HCT116 (cell line): ENCODE data around the gene DCAF11. TPM values are rescaled to one million over a fixed set of nuclear protein-coding genes. Genes with fewer than 3 reads are reported as not detected.

Experiments
- ATAC-seq: fragments of 200-7000 bp; cut with Tn5 transposase; 2 replicates; pipeline ENCODE4 v1.9.1; 2020; ENCODE audit warnings: mild to moderate bottlenecking, moderate library complexity
- BruUV-seq: library from RNA; stranded (reverse); fragments of 400-500 nt; replicated peaks from 2 replicates; lab custom pipeline; 2021; lab: Mats Ljungman, UMichigan
- CTCF ChIA-PET: fragments of 300-600 bp; sonication (Branson Sonifier 250); formaldehyde crosslinking; loops from one replicate; lab custom pipeline; 2021; ENCODE audit warnings: antibody characterized with exemption; lab: Charles Lee
- POLR2A ChIA-PET: fragments of 300-600, 350-600 bp; sonication (Branson Sonifier 250); formaldehyde crosslinking; loops from one replicate; lab custom pipeline; 2021; ENCODE audit warnings: antibody characterized with exemption; lab: Charles Lee
- RAD21 ChIA-PET, 2 experiments: fragments of 300-600 bp; sonication (Branson Sonifier 250); formaldehyde crosslinking; loops; one replicate each; lab custom pipeline; 2023; ENCODE audit warnings: low total read pairs in 2 of 2; ENCODE audit not compliant: uncharacterized antibody in 2 of 2, unreplicated experiment in 2 of 2, low non-redundant PET in 1 of 2; lab: Charles Lee
- DNase-seq: peaks from one replicate; pipeline ENCODE4 v3.0.0-alpha.2; 2010; ENCODE audit warnings: low read depth, low spot score
- H2AFZ ChIP-seq: fragments of 200-600 bp; shearing (Covaris generic), sonication (generic); 2 replicates; pipeline ENCODE4 v1.6.1; 2017; ENCODE audit warnings: low read depth, mixed run types, mixed read lengths, antibody characterized with exemption, low read length; ENCODE audit not compliant: poor library complexity, severe bottlenecking
- H3K27ac ChIP-seq: 2 replicates; pipeline ENCODE4 v1.5.1; 2012; ENCODE audit warnings: low read depth, low read length
- H3K27me3 ChIP-seq: fragments of 200-600 bp; sonication (generic); 2 replicates; pipeline ENCODE4 v1.6.1; 2016; ENCODE audit warnings: mixed run types, low read length, mixed read lengths; ENCODE audit not compliant: insufficient read depth
- H3K36me3 ChIP-seq, 2 experiments: fragments of 200-500 bp in 1 of 2; fragments of 200-600 bp in 1 of 2; sonication (Bioruptor generic) in 1 of 2; sonication (generic) in 1 of 2; 2 replicates each; pipeline versions ENCODE4 v1.5.1 to v1.6.1; 2014 to 2016; ENCODE audit warnings: low read length in 2 of 2, inconsistent platforms in 1 of 2, mixed read lengths in 1 of 2, mixed run types in 1 of 2; ENCODE audit not compliant: insufficient read depth in 2 of 2, control insufficient read depth in 1 of 2
- H3K4me1 ChIP-seq, 2 experiments: fragments of 200-600 bp in 1 of 2; sonication (generic) in 1 of 2; 2 replicates each; pipeline versions ENCODE4 v1.5.1 to v1.6.1; 2012 to 2017; ENCODE audit warnings: low read length in 2 of 2, inconsistent platforms in 1 of 2, mild to moderate bottlenecking in 1 of 2, mixed read lengths in 1 of 2, mixed run types in 1 of 2, moderate library complexity in 1 of 2; ENCODE audit not compliant: insufficient read depth in 2 of 2, control insufficient read depth in 1 of 2
- H3K4me2 ChIP-seq: fragments of 200-600 bp; sonication (generic); 2 replicates; pipeline ENCODE4 v1.6.1; 2017; ENCODE audit warnings: mixed run types, low read length, mixed read lengths
- H3K4me3 ChIP-seq, 2 experiments: fragments of 200-600 bp in 1 of 2; sonication (generic) in 1 of 2; replicated peaks in 1 of 2; 2 replicates each; pipeline ENCODE4 v1.5.1; 2011 to 2016; ENCODE audit warnings: low read length in 2 of 2, control low read depth in 1 of 2, low read depth in 1 of 2, mild to moderate bottlenecking in 1 of 2, mixed read lengths in 1 of 2, mixed run types in 1 of 2
- H3K79me2 ChIP-seq: fragments of 200-600 bp; sonication (generic); 2 replicates; pipeline ENCODE4 v1.6.1; 2017; ENCODE audit warnings: mild to moderate bottlenecking, mixed run types, low read length, moderate library complexity, mixed read lengths; ENCODE audit not compliant: insufficient read depth
- H3K9ac ChIP-seq: fragments of 200-600 bp; sonication (generic); 2 replicates; pipeline ENCODE4 v1.6.1; 2016; ENCODE audit warnings: low read length, mixed read lengths
- H3K9me2 ChIP-seq: fragments of 200-600 bp; sonication (generic), shearing (Covaris generic); 2 replicates; pipeline ENCODE4 v1.6.1; 2017; ENCODE audit warnings: mixed run types, mild to moderate bottlenecking, moderate library complexity; ENCODE audit not compliant: insufficient read depth
- H3K9me3 ChIP-seq, 2 experiments: fragments of 200-500 bp in 1 of 2; fragments of 200-600 bp in 1 of 2; sonication (Bioruptor generic) in 1 of 2; sonication (generic) in 1 of 2; 2 replicates each; pipeline ENCODE4 v1.6.1; 2014 to 2017; ENCODE audit warnings: low read length in 2 of 2, mixed read lengths in 2 of 2, inconsistent platforms in 1 of 2, low read depth in 1 of 2, mild to moderate bottlenecking in 1 of 2, mixed run types in 1 of 2, moderate library complexity in 1 of 2; ENCODE audit not compliant: control insufficient read depth in 1 of 2, insufficient read depth in 1 of 2
- H4K20me1 ChIP-seq: fragments of 200-600 bp; sonication (generic), shearing (Covaris generic); 2 replicates; pipeline ENCODE4 v1.6.1; 2017; ENCODE audit warnings: mixed run types, mild to moderate bottlenecking, moderate library complexity; ENCODE audit not compliant: insufficient read depth
- CEBPB ChIP-seq: IDR thresholded peaks from 2 replicates; pipeline ENCODE4 v1.6.1; 2012; ENCODE audit warnings: low read depth
- EGR1 ChIP-seq: IDR thresholded peaks from 2 replicates; pipeline ENCODE4 v1.6.1; 2012; ENCODE audit warnings: low read depth
- ELF1 ChIP-seq: IDR thresholded peaks from 2 replicates; pipeline ENCODE4 v1.6.1; 2012; ENCODE audit warnings: low read depth, borderline replicate concordance
- EZH2phosphoT487 ChIP-seq: fragments of 200-600 bp; IDR thresholded peaks from 2 replicates; pipeline ENCODE4 v1.6.1; 2018; ENCODE audit warnings: antibody characterized with exemption, borderline replicate concordance
- FOSL1 ChIP-seq: IDR thresholded peaks from 2 replicates; pipeline ENCODE4 v1.6.1; 2012; ENCODE audit warnings: low read depth
- POLR2AphosphoS5 ChIP-seq: IDR thresholded peaks from 2 replicates; pipeline ENCODE4 v1.6.1; 2011; ENCODE audit warnings: mild to moderate bottlenecking, low read depth, low read length, moderate library complexity
- SRF ChIP-seq: IDR thresholded peaks from 2 replicates; pipeline ENCODE4 v1.6.1; 2012; ENCODE audit warnings: low read depth
- TCF7L2 ChIP-seq: IDR thresholded peaks from 2 replicates; pipeline ENCODE4 v1.7.0; 2011; ENCODE audit warnings: borderline replicate concordance, inconsistent platforms; ENCODE audit not compliant: insufficient read depth, insufficient read length; ENCODE audit errors: extremely low read depth
- ZBTB33 ChIP-seq: IDR thresholded peaks from 2 replicates; pipeline ENCODE4 v1.6.1; 2011; ENCODE audit warnings: mild to moderate bottlenecking, low read length, moderate library complexity; ENCODE audit not compliant: insufficient replicate concordance; ENCODE audit errors: extremely low read depth
- intact Hi-C: fragments of 100-400 bp; cut with micrococcal nuclease; formaldehyde crosslinking; loops from 2 replicates; pipeline ENCODE4 v1.10.0; 2022
- total RNA-seq: library from RNA; stranded (reverse); gene quantifications from one replicate; pipeline ENCODE4 v1.2.1, GENCODE V29; 2021; ENCODE audit not compliant: unreplicated experiment
- TF ChIP-seq, protein P1 (sequence below): IDR thresholded peaks from 2 replicates; pipeline ENCODE4 v1.6.1; 2012
- TF ChIP-seq, protein P2 (sequence below), 3 experiments: fragments of 200-600 bp in 1 of 3; sonication (generic) in 1 of 3; IDR thresholded peaks in 2 of 3; conservative IDR thresholded peaks in 1 of 3; 2 replicates each; pipeline ENCODE4 v1.5.1; 2012 to 2017; ENCODE audit warnings: low read depth in 2 of 3, low read length in 2 of 3, antibody characterized with exemption in 1 of 3, borderline replicate concordance in 1 of 3, control low read depth in 1 of 3, mild to moderate bottlenecking in 1 of 3, mixed read lengths in 1 of 3, mixed run types in 1 of 3, moderate library complexity in 1 of 3; ENCODE audit not compliant: insufficient read depth in 1 of 3

DCAF11 gene
- total RNA-seq, 1 experiment from 2014 or later, result 47.5 TPM

- Histone ChIP-seq H3K79me2 (no peaks in the 10 kb centered on the region), H2AFZ (no peak overlapping the region), H3K9ac (no peak overlapping the region), H3K4me3 (no peak overlapping the region), H3K27ac (no peak overlapping the region), H3K9me2 (no peaks in the 10 kb centered on the region), H3K36me3 (no peaks in the 10 kb centered on the region), H3K4me2 (no peak overlapping the region), H4K20me1 (no peaks in the 10 kb centered on the region), H3K9me3 (no peaks in the 10 kb centered on the region), H3K4me1 (peaks cover 17 to 27% of the 10 kb centered on the region in 2 experiments), H3K27me3 (no peaks in the 10 kb centered on the region)
- DNase-seq (no peak), ATAC-seq (no peak)
- TF ChIP-seq, protein P1, sequence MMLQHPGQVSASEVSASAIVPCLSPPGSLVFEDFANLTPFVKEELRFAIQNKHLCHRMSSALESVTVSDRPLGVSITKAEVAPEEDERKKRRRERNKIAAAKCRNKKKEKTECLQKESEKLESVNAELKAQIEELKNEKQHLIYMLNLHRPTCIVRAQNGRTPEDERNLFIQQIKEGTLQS, result no peak
- TF ChIP-seq SRF (no peak), ELF1 (no peak), FOSL1 (no peak), TCF7L2 (no peak), CEBPB (no peak), EGR1 (no peak), ZBTB33 (no peak), EZH2phosphoT487 (no peak), POLR2AphosphoS5 (no peak)
- TF ChIP-seq, protein P2, sequence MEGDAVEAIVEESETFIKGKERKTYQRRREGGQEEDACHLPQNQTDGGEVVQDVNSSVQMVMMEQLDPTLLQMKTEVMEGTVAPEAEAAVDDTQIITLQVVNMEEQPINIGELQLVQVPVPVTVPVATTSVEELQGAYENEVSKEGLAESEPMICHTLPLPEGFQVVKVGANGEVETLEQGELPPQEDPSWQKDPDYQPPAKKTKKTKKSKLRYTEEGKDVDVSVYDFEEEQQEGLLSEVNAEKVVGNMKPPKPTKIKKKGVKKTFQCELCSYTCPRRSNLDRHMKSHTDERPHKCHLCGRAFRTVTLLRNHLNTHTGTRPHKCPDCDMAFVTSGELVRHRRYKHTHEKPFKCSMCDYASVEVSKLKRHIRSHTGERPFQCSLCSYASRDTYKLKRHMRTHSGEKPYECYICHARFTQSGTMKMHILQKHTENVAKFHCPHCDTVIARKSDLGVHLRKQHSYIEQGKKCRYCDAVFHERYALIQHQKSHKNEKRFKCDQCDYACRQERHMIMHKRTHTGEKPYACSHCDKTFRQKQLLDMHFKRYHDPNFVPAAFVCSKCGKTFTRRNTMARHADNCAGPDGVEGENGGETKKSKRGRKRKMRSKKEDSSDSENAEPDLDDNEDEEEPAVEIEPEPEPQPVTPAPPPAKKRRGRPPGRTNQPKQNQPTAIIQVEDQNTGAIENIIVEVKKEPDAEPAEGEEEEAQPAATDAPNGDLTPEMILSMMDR (IDR thresholded peaks at IDR 0.05 in 2 of 3, conservative IDR thresholded peaks at IDR 0.05 in 1 of 3; ENCODE audit: borderline replicate concordance in 1 of 3, insufficient read depth in 1 of 3, low read depth in 2 of 3, low read length in 2 of 3), result no peak
- RAD21 ChIA-PET, result no interaction called here
- intact Hi-C loops, result no loop called here
- BruUV-seq, result no TSS peak
- POLR2A ChIA-PET, result no interaction called here
- CTCF ChIA-PET, result no interaction called here
These were observed 37.5 kb upstream of the DCAF11 start for GRCh38 chr14:24077086-24077485.
